Stimulated activated CD4-positive, alpha-beta T cell treated with anti-CD3 and anti-CD28 coated beads, Interleukin-1b, Interleukin-23, amount 100 ng/mL, for 1 hour (primary cell): ENCODE measurements around the gene FSTL4.

ENCODE experiments used
- DNase-seq, 2 donors: peaks; one replicate each; pipeline ENCODE4 v3.0.0-alpha.2; 2020; ENCODE audit warnings: low read depth in 2 of 2

FSTL4 gene

DNA sequence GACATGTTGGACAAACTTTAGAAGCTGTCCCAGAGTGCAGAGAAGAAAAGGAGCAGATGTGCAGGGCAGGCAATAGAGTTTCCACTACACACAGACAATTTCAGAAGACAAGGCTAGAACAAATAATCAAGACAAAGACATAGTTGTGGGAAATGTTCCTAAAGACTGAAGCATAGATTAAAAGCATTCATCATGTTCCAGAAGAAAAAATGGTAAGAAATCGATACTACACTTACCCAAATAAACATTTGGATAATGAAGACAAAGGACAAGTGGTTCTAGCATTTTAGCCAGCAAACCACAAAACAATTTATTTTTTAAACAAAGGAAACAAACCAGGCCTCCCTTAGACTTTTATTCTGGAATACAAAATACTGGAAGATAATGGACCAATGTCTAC, 97.9 kb downstream of the FSTL4 start:
- no peak for DNase-seq

DNA sequence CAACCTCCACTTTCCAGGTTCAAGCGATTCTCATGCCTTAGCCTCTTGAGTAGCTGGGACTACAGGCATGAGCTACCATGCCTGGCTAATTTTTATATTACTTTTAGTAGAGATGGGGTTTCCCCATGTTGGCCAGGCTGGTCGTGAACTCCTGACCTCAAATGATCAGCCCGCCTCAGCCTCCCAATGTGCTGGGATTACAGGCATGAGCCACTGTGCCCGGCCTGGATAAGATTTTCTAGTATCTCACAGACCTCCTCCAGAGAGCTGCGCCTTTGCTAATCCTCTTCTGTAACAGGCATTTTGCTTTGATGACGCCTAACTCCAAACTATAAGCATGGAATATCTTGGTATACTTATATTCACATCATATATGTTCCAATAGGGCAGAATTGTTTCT, 99.4 kb downstream of the FSTL4 start:
- no peak for DNase-seq

- no peak for DNase-seq
These were observed 100.6 kb downstream of the FSTL4 start for GRCh38 chr5:133511653-133512235.

DNA sequence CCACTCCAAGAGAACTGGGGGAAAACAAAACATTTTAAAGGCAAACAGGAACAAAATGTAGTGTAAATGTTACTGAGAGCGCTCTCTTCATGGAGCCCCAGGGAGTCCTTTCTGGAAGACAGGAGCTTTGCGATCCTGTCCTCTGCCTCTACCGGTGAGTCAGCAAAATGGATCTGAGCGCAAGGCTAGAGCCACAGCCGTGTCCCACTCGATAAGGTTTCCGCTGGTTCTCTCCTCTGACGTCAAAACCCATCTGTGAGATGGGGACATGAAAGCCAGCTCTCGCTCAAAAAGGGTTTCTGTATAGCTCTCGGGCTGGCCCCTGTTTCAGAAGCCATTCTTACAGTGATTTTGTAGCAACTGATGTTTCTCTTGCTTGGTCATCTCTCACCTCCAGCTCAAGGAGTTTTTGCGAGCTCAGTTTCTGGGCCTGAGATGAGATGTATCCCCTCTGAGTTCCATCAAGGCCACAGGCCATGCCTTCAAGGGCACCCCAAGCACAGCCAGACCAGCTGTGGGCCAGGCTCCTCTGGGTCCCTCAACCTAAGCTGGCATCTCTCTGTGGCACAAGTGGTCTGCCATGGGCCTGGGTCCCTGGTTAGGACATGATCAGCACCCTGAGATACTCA, 101.6 kb downstream of the FSTL4 start:
- DNase-seq = no peak

- no peak for DNase-seq
These were observed 102.6 kb downstream of the FSTL4 start for GRCh38 chr5:133509742-133510079.

DNA sequence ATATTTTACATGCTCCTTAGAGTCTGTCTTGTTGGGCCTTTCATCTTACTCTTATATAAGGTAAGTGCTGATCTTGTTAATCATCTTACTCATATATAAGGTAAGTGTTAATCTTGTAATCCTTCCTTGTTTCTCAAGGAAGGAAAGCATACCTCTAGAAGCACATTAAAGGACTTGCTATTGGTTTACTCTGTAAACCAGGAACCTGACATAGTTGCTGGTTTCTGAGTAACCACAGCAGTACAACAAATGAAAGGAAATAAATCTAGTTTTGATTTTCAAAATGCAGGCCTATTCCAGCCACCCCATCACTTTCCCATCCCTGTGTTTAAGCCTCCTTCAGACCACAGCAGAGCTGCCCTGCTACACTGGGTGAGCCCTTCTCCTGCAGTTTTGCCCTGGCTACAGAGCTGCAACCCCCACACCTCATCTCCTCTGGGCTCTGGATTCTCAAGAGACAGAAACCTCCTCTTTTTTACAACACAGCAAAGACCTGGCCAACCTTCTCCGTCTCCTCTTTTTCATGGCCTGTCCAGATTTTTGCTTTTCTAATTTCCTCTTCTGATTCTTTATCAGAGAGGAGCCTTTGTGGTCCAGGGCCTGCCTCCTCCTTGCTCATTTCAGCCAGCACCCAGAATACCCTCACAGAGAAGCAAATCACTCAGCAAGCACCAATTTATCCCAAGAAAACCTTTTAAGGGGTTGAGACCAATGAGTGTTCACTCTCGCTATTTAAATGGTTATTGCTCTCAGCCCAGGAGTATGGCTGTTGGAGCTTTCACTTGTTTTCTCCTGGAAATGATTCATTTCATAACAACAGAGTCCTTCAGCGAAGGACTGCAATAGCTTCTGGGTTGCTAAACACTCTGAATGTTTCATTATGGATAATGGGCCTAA, 103.2 kb downstream of the FSTL4 start:
- DNase-seq = no peak

DNA sequence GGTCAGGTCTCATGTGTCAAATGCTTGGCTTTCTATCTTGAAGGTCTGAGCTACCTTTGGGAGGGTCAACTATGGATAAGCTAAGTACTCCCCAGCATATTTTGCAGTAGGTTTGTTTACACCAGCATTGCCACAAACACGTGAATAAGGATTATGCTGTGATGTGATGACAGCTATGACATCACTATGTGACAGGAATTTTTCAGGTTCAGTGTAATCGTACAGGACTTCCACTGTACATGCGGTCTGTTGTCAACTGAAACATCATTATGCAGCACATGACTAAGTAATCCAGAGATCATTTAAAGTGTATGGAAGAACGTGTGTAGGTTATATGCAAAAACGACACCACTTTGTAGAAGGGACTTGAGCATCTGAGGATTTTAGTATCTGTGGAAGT, 104.0 kb downstream of the FSTL4 start:
- DNase-seq = no peak

- no peak for DNase-seq
These were observed 106.2 kb downstream of the FSTL4 start for GRCh38 chr5:133506181-133506580.

DNA sequence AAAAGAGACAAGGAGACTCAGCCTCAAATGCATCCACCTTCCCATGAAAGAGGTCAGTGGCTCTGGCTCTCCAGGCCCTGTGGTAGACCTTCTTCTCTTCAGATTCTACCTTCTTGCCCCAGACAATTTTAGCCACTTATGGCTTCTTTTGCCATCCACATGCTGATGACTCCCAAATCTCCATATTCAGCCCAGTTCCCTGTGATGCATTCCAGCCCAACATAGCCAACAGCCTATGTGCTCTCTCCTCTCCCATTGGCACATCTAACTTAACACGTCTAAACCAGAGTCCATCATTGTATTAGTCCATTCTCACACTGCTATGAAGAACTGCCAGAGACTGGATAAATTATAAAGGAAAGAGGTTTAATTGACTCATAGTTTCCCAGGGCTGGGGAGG, 108.8 kb downstream of the FSTL4 start:
- no peak for DNase-seq

DNA sequence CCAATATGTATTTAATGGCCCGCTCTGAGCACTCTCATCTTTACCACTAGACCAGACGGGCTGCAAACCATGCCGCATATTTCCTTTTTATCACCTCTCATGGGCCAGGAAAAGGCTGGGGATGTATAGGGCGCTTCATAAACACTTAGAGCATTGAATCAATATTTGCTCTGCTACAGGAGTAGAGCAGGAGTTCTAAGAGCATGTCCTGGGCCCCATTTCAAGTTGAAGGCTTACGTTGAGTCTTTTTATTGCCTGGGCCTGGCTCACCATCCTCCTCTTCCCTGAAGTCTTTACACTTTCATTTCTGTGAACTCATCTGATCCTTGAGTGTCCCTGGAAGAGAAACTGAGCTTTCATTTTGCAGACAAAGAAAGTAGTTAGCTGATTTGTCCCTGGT, 112.4 kb downstream of the FSTL4 start:
- DNase-seq = no peak

DNA sequence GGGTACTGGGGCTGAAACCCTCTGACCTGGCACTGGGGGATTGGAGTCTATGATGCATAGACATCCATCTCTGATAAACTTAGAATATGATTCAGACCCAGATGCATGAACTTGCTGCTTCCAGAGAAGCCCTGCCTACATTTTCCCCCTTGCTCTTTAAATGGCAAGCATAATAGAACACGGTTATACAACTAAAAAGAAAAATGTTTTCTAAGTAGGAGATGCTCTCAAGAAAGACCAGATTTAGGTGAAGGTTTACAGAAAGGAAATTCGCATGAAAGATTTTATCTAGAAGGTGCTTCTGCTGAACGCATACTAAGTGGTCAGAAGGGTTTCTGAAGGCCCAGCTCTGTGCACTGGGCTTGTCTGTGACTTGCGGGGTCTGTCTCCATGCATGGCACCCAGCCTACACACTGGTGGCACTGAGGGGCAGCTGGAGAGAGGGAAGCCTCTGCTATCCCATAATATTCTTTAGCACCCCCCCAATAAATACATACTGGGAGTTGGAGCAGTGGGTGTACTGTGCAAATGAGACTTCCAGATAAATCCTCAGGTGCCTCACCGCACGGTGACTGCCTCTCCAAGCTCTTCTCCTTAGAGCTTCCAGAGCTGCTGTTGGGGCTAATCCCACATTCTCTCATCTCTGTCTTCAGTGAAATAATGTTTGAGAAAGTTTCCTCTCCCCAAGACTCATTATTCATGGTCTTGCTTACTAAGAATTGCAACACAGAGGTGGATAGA, 114.6 kb downstream of the FSTL4 start:
- no peak for DNase-seq

DNA sequence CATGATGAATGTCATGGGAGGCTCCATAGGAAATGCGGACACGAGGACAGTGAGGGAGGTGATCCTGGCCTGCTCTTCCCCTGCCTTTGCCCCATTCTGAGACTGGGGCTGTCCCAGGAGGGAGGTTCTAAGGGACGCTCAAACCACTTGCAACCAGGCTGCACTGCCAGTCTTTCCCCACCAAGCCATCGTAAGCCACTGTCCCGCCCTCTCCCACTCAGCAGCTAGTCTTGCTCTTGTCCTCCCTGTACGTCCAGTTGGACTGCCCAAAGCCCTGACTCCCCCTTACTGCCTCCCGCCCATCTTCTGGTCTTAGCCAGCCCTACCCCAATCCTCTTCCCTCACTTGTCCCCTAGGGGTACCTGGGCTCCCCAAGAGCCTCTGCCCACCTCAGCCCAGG, 115.7 kb downstream of the FSTL4 start:
- no peak for DNase-seq

DNA sequence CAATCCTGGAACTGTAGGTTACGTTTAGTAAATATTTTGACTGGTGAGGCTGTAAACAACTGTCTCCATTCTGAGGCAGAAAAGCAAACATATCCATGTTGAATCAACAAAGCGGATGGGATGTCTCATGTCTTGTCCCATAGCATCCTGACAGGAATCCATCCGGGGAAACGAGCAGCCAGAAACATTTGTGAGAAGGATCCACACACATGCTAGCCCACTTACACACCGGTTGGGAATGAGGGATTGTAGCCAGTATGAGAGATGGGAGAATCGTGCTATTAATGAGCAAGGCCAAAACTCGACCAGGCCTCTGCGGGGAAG, 117.5 kb downstream of the FSTL4 start:
- DNase-seq = no peak

DNA sequence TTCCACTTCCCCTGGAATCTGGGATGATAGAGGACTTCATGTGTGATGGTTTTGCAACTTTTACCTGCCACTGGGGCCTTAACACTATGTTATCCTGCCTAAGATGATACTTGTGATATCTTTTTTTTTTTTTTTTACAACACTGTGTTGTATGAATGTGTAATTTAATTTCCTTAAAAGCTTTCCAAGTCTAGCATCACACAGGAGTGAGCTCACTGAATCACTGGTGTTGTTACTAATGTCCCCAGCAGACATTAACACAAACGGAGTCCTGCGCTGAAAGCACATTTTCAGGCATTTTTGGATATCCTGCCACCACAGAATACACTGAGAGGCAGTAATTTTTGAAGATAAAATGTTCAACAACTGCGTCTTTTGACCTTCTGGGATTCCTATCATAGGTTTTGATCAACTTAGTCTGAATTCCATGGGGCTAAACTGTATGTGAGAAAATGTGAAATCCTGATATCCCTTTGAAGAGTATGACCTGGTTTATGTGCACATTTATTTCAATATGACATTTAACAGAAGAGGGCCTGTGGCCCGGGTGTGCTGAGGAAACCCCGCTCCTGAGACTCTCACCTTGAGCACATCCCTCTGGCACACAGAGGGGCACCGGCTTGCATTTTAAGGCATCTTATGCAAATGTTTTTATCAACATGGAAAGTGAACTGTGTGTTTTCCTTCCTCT, 118.0 kb downstream of the FSTL4 start:
- no peak for DNase-seq

GRCh38 chr5:133489632-133490031, 122.7 kb downstream of the FSTL4 start:
- no peak for DNase-seq

DNA sequence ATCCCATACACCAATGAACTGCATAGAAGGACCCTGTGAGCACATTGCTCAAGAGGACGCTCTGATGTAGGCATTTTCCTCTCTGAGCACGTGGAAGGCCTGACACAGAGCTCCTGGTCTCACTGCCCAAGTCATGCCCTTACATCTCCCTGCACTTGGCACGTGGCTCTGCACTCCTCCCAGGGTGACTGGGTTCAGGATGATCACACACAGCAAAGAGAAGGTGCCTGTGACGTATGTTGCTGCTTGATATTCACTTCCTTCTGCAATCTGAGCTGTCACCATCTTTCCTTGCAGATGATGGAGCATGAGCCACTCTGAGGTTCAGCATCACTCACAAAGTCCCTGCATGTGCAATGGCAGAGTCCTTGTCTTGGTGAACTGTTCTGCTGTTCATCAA, 125.2 kb downstream of the FSTL4 start:
- DNase-seq = no peak

- DNase-seq = no peak
These were observed 126.9 kb downstream of the FSTL4 start for GRCh38 chr5:133485468-133485867.

- no peak for DNase-seq
These were observed 128.8 kb downstream of the FSTL4 start for GRCh38 chr5:133483406-133484090.

GRCh38 chr5:133482028-133482427, 130.3 kb downstream of the FSTL4 start:
- DNase-seq = no peak

DNA sequence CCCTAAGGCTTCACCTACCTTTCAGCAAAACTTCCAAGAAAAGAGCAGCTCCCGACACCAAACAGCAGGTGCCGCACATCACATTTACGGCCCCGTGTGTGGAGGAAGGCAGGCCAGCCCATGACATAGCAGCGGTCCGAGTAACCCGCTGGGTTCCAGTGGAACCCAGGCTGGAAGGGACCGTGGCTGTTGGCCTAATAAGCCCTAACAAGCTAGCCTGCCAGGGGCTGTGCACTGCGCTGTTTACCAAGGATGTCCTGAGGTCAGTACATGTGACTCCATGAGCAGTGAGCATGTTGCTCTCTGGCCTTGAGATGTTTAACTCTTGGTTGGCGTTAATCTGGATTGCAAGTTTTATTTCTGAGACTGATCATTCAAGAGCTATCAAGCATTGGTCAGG, 131.5 kb downstream of the FSTL4 start:
- no peak for DNase-seq

GRCh38 chr5:133480366-133480765, 132.0 kb downstream of the FSTL4 start:
- DNase-seq = no peak
